ENCODE data around the gene BCL2L12.

GRCh38 chr19:49718511-49718910, 52.8 kb downstream of the BCL2L12 start:
- TF ChIP-seq POLR2A (IDR thresholded peaks at IDR 0.05; ENCODE audit: low read depth, low read length) (no peak), MAX (IDR thresholded peaks at IDR 0.05; ENCODE audit: insufficient read depth, insufficient read length) (no peak)

Data from endothelial cell of umbilical vein (primary cell).